Testis (tissue), 3 donors: ENCODE measurements around the gene C3orf20. TPM values are rescaled to one million over a fixed set of nuclear protein-coding genes. Genes with fewer than 3 reads are reported as not detected.

Source experiments
- DNase-seq: peaks from one replicate; pipeline ENCODE4 v3.0.0-alpha.2; 2019
- H3K27ac ChIP-seq, 2 donors: fragments of 200-600 bp; sonication (generic); one replicate each; pipeline ENCODE4 v1.5.1; 2019
- H3K27me3 ChIP-seq: fragments of 200-600 bp; sonication (generic); one replicate; pipeline ENCODE4 v1.5.1; 2019
- H3K36me3 ChIP-seq: fragments of 200-600 bp; sonication (generic); one replicate; pipeline ENCODE4 v1.5.1; 2017; ENCODE audit warnings: low read depth; ENCODE audit errors: missing control alignments
- H3K4me1 ChIP-seq: fragments of 200-600 bp; sonication (generic); one replicate; pipeline ENCODE4 v1.5.1; 2019
- H3K4me3 ChIP-seq, 2 donors: fragments of 200-600 bp; sonication (generic); one replicate each; pipeline ENCODE4 v1.5.1; 2017 to 2019
- H3K9me3 ChIP-seq: fragments of 200-600 bp; sonication (generic); one replicate; pipeline ENCODE4 v1.5.1; 2017
- CTCF ChIP-seq, 3 experiments: fragments of 450-650 bp in 2 of 3; fragments of 200-600 bp in 1 of 3; sonication (generic) in 1 of 3; IDR thresholded peaks; one replicate each; pipeline ENCODE4 v1.5.1; 2016 to 2019; ENCODE audit warnings: antibody characterized with exemption in 3 of 3, mild to moderate bottlenecking in 2 of 3, moderate library complexity in 1 of 3
- POLR2A ChIP-seq: fragments of 450-650 bp; IDR thresholded peaks from one replicate; pipeline ENCODE4 v1.6.1; 2017; ENCODE audit warnings: antibody characterized with exemption, mild to moderate bottlenecking, moderate library complexity
- WGBS, 2 donors: methylation state at CpG; one replicate each; pipeline ENCODE4 v1.1.5; 2018; 5-methylcytosine and 5-hydroxymethylcytosine counted together
- intact Hi-C: fragments of 100-400 bp; cut with DNase I; formaldehyde crosslinking; loops from one replicate; pipeline ENCODE4 v1.15.1; 2023; ENCODE audit warnings: low total_unique reads
- polyA plus RNA-seq: library from polyadenylated mRNA; stranded (reverse); fragments of 350-450 nt; fragmentation: Illumina TruSeq; extraction: RNeasy Lipid Tissue Mini Kit (QIAGEN cat#74804); gene quantifications from one replicate; pipeline ENCODE4 v1.2.3, GENCODE V29; 2014; ENCODE audit warnings: low read depth, low replicate concordance; ENCODE audit not compliant: insufficient read depth
- total RNA-seq, 2 donors: library from RNA; depleted of rRNA; stranded (reverse); fragments of >200 nt; gene quantifications; one replicate each; pipeline ENCODE4 v1.2.3, GENCODE V29; 2016

Gene C3orf20
- total and polyA plus RNA-seq, 3 donors from 2014 or later, result 3.8 to 16.5 (median 11.0) TPM

DNA sequence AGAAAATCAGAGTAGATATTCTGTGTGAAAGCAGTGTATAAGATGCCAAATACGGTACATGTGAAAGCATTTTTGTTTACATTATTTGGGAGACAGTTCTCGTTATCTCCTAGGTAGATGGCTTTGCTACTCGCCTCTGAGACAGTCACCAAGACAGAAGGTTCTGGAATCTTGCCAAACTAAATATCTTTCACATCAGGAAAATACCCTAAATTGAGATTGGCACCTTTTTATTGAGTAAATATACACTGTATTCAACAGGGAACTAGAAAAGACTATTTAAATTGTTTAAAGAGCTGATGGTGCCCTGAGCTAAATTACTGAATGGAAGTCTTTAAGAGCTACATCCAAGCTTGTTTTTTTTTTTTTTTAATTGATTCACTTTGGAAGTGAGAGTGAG, 147.2 kb downstream of the C3orf20 start:
- Histone ChIP-seq H3K27ac (no peak overlapping the region), H3K27me3 (no peaks in the 10 kb centered on the region), H3K36me3 (no peaks in the 10 kb centered on the region), H3K4me3 (no peak overlapping the region), H3K4me1 (no peaks in the 10 kb centered on the region), H3K9me3 (no peaks in the 10 kb centered on the region)
- no peak for DNase-seq
- WGBS, 2 donors, result 81 to 88% methylated on average over 3 of the region's 3 CpGs
- intact Hi-C loops, result no loop called here
- TF ChIP-seq POLR2A (no peak), CTCF (IDR thresholded peaks at IDR 0.05) (no peak)

Other genes starting within 250 kb of the C3orf20 start
- 1 to 10 TPM; 2.4 to 2.7 TPM for gene GRIP2, start 134.8 kb upstream of the C3orf20 start, total RNA-seq
- 3.2 TPM for gene GRIP2, start 134.8 kb upstream of the C3orf20 start, polyA plus RNA-seq
- 10 to 100 TPM; 25.3 to 38.0 TPM for gene CCDC174, start 23.4 kb upstream of the C3orf20 start, total RNA-seq
- gene CCDC174, start 23.4 kb upstream of the C3orf20 start, polyA plus RNA-seq, result 19.1 TPM
- gene FGD5, start 143.8 kb downstream of the C3orf20 start, total RNA-seq, result 10 to 100 TPM; 14.4 to 17.8 TPM
- 15.6 TPM for gene FGD5, start 143.8 kb downstream of the C3orf20 start, polyA plus RNA-seq